HepG2 (cell line): ENCODE measurements around the gene ELOVL2. TPM values are rescaled to one million over a fixed set of nuclear protein-coding genes. Genes with fewer than 3 reads are reported as not detected.
A peak's percentile ranks its signal among the peaks of the same experiment; 100 is the strongest.

Source experiments
- BCL3 ChIP-seq: sonication (generic); formaldehyde crosslinking; IDR thresholded peaks from 2 replicates; pipeline ENCODE4 v1.5.1; 2020; ENCODE audit warnings: mild to moderate bottlenecking, missing genetic modification reagents, moderate library complexity
- CCDC6 ChIP-seq: sonication (generic); formaldehyde crosslinking; IDR thresholded peaks from 2 replicates; pipeline ENCODE4 v1.8.1; 2022; ENCODE audit warnings: mild to moderate bottlenecking, missing genetic modification reagents, moderate library complexity
- FLYWCH1 ChIP-seq: sonication (generic); formaldehyde crosslinking; IDR thresholded peaks from 2 replicates; pipeline ENCODE4 v1.8.1; 2023; ENCODE audit warnings: mild to moderate bottlenecking, missing genetic modification reagents
- FOXA1 ChIP-seq, 2 experiments: fragments of 450-650 bp in 1 of 2; sonication (generic) in 1 of 2; formaldehyde crosslinking in 1 of 2; IDR thresholded peaks; 2 replicates each; pipeline versions ENCODE4 v1.4.0 to v1.6.1; 2016 to 2020; ENCODE audit warnings: missing genetic modification reagents in 1 of 2
- GTF3A ChIP-seq: sonication (generic); formaldehyde crosslinking; conservative IDR thresholded peaks from 2 replicates; pipeline ENCODE4 v1.4.0; 2020; ENCODE audit warnings: mild to moderate bottlenecking, missing genetic modification reagents
- HBP1 ChIP-seq: IDR thresholded peaks from 2 replicates; pipeline ENCODE4 v1.6.1; 2016; ENCODE audit warnings: low read depth, control low read depth
- HES4 ChIP-seq: sonication (generic); formaldehyde crosslinking; IDR thresholded peaks from 2 replicates; pipeline ENCODE4 v1.9.0; 2021; ENCODE audit warnings: mild to moderate bottlenecking, missing genetic modification reagents, borderline replicate concordance
- MAFK ChIP-seq, 2 experiments: IDR thresholded peaks in 1 of 2; conservative IDR thresholded peaks in 1 of 2; 2 replicates each; pipeline ENCODE4 v1.6.1; 2011; ENCODE audit warnings: improper control_type of control experiment in 2 of 2, low read length in 2 of 2
- MEIS2 ChIP-seq: sonication (generic); formaldehyde crosslinking; IDR thresholded peaks from 2 replicates; pipeline ENCODE4 v1.9.0; 2021; ENCODE audit warnings: mild to moderate bottlenecking, missing genetic modification reagents
- RAD21 ChIP-seq: fragments of 450-650 bp; formaldehyde crosslinking; IDR thresholded peaks from 2 replicates; pipeline ENCODE4 v1.5.0; 2020; ENCODE audit warnings: mild to moderate bottlenecking
- REPIN1 ChIP-seq: sonication (generic); formaldehyde crosslinking; IDR thresholded peaks from 2 replicates; pipeline ENCODE4 v1.8.0; 2022; ENCODE audit warnings: missing genetic modification reagents, low read depth, mild to moderate bottlenecking, borderline replicate concordance
- SIX4 ChIP-seq: sonication (generic); formaldehyde crosslinking; IDR thresholded peaks from 2 replicates; pipeline ENCODE4 v1.4.0; 2020; ENCODE audit warnings: missing genetic modification reagents
- ZBTB14 ChIP-seq: sonication (generic); formaldehyde crosslinking; IDR thresholded peaks from 2 replicates; pipeline ENCODE4 v1.4.0; 2020; ENCODE audit warnings: missing genetic modification reagents
- ZKSCAN8 ChIP-seq: IDR thresholded peaks from 2 replicates; pipeline ENCODE4 v1.6.1; 2016; ENCODE audit warnings: borderline replicate concordance, missing genetic modification reagents, missing compliant biosample characterization
- ZMYM4 ChIP-seq: sonication (generic); formaldehyde crosslinking; IDR thresholded peaks from 2 replicates; pipeline ENCODE4 v1.8.1; 2023; ENCODE audit warnings: mild to moderate bottlenecking, missing genetic modification reagents
- ZNF367 ChIP-seq: sonication (generic); formaldehyde crosslinking; IDR thresholded peaks from 2 replicates; pipeline ENCODE4 v1.4.0; 2020; ENCODE audit warnings: missing genetic modification reagents, borderline replicate concordance
- ZNF567 ChIP-seq: sonication (generic); formaldehyde crosslinking; IDR thresholded peaks from 2 replicates; pipeline ENCODE4 v1.8.1; 2023; ENCODE audit warnings: mild to moderate bottlenecking, missing genetic modification reagents, borderline replicate concordance
- ZNF597 ChIP-seq: sonication (generic); formaldehyde crosslinking; IDR thresholded peaks from 2 replicates; pipeline ENCODE4 v1.5.0; 2020; ENCODE audit warnings: missing genetic modification reagents
- ZNF674 ChIP-seq: sonication (generic); formaldehyde crosslinking; IDR thresholded peaks from 2 replicates; pipeline ENCODE4 v1.5.0; 2020; ENCODE audit warnings: low read depth, mild to moderate bottlenecking, missing genetic modification reagents
- ZNF747 ChIP-seq: sonication (generic); formaldehyde crosslinking; IDR thresholded peaks from 2 replicates; pipeline ENCODE4 v1.8.1; 2023; ENCODE audit warnings: missing genetic modification reagents, mild to moderate bottlenecking, borderline replicate concordance
- polyA plus RNA-seq, 8 experiments: library from polyadenylated mRNA; depleted of rRNA in 3 of 8; stranded (reverse) in 7 of 8; unstranded in 1 of 8; fragments of >200 nt; fragmentation: Illumina TruSeq in 4 of 8; extraction: Trizol in 4 of 8; gene quantifications; 2 replicates each; pipeline versions ENCODE4 v1.2.1 to v1.2.3, GENCODE V29; 2011 to 2016; ENCODE audit warnings: low read depth in 4 of 8, missing spikeins in 1 of 8, mixed read lengths in 1 of 8; ENCODE audit not compliant: insufficient read depth in 1 of 8
- total RNA-seq, 5 experiments: library from RNA; depleted of rRNA; stranded (reverse); fragments of >200 nt; fragmentation: Illumina TruSeq; extraction: Trizol; gene quantifications; 2 replicates each; pipeline ENCODE4 v1.2.3, GENCODE V29; 2016; ENCODE audit warnings: low read depth in 1 of 5

The ELOVL2 gene
- total and polyA plus RNA-seq, 2 of the 13 experiments (the other 11 are each of a cell fraction or from before 2014, with no cell fraction given) = 43.6 to 65.4 TPM

DNA sequence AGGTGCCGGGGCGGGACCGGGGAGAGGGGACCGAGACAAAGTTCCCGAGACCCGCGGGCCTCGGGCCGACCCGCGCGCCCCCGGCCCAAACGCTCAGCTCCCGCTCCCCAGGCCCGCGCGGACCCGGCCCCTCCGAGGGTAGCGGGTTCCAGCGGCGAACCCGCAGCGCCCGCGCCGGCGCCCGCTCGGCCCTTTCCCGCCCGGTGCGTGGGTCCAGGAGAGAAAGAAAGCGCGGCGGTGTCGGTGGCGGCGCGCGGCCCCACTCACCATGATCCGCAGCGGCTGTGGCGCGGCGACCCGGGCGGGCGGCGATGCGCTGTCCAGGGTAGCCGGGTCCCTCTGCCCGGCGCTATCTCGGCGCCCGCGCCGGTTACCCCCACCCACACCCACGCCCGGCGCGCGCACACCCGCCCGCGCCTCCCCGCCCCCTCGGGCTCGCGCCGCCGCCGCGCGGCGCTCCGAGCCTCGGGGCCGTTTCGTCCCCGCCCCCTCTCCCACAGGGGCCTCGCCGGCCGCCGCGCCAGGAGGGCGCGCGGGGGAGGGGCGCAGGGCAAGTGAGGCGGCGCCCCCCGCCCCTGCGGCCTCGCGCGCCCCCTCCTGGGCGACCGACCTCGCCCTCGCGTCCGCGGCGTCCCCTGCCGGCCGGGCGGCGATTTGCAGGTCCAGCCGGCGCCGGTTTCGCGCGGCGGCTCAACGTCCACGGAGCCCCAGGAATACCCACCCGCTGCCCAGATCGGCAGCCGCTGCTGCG lies at the start of gene ELOVL2 (continued):
- TF ChIP-seq ZNF567 (CRISPR knock-in tag) (0 out of 2 replicates have a peak, but pooled peaks have one; percentile 40), MAFK (conservative IDR thresholded peaks at IDR 0.05 in 1 of 2, IDR thresholded peaks at IDR 0.05 in 1 of 2; ENCODE audit: low read length in 2 of 2) (no peak), REPIN1 (CRISPR knock-in tag) (peak; percentile 64; the same call in 1 of the 2 replicates), BCL3 (CRISPR knock-in tag) (peak; percentile 65; the same call in 1 of the 2 replicates), FLYWCH1 (0 out of 2 replicates have a peak, but pooled peaks have one; percentile 61), MEIS2 (peak; percentile 49), GTF3A (CRISPR knock-in tag) (0 out of 2 replicates have a peak, but pooled peaks have one; percentile 46), RAD21 (CRISPR knock-in tag) (peak; percentile 100), ZNF367 (CRISPR knock-in tag) (peak; percentile 85; the same call in 1 of the 2 replicates), HES4 (CRISPR knock-in tag) (peak; percentile 24; the same call in 1 of the 2 replicates), ZKSCAN8 (CRISPR knock-in tag) (peak; percentile 58; the same call in 1 of the 2 replicates), SIX4 (CRISPR knock-in tag) (no peak), ZBTB14 (peak; percentile 87), ZNF674 (peak; percentile 94), HBP1 (CRISPR knock-in tag) (peak; percentile 74; the same call in 1 of the 2 replicates), ZNF747 (CRISPR knock-in tag) (0 out of 2 replicates have a peak, but pooled peaks have one; percentile 34), FOXA1 (IDR thresholded peaks at IDR 0.05) (no peak), FOXA1 (CRISPR knock-in tag; IDR thresholded peaks at IDR 0.05) (no peak), CCDC6 (peak; percentile 99), ZMYM4 (CRISPR knock-in tag) (peak; percentile 98), ZNF597 (CRISPR knock-in tag) (0 out of 2 replicates have a peak, but pooled peaks have one; percentile 67)
